Heart right ventricle (tissue), 16 donors: ENCODE results near the gene LIPG. TPM values are rescaled to one million over a fixed set of nuclear protein-coding genes. Genes with fewer than 3 reads are reported as not detected.
"Not testable (repeated sequence)": the region's sequence is repeated elsewhere in the genome, so short reads cannot be mapped to it uniquely, and the experiment has no call there.

Source experiments
- ATAC-seq, 8 donors: fragments of 200-7000 bp; cut with Tn5 transposase; one replicate each; pipeline ENCODE4 v1.9.1; 2020; ENCODE audit warnings: mild to moderate bottlenecking in 8 of 8, moderate library complexity in 8 of 8, moderate number of reproducible peaks in 1 of 8
- DNase-seq, 2 donors: peaks; one replicate each; pipeline ENCODE4 v3.0.0-alpha.2; 2020
- H3K27ac ChIP-seq, 10 donors: fragments of 200-600 bp; sonication (generic) in 2 of 10; one replicate each; pipeline versions ENCODE4 v1.5.0 to v1.8.0; 2020 to 2022; ENCODE audit warnings: mild to moderate bottlenecking in 3 of 10
- H3K27me3 ChIP-seq, 7 donors: fragments of 200-600 bp; one replicate each; pipeline ENCODE4 v1.8.0; 2021 to 2022; ENCODE audit warnings: mild to moderate bottlenecking in 2 of 7
- H3K36me3 ChIP-seq, 9 donors: fragments of 200-600 bp; sonication (generic) in 1 of 9; one replicate each; pipeline versions ENCODE4 v1.5.0 to v1.8.0; 2020 to 2022; ENCODE audit warnings: mild to moderate bottlenecking in 2 of 9
- H3K4me1 ChIP-seq, 9 donors: fragments of 200-600 bp; sonication (generic) in 1 of 9; one replicate each; pipeline versions ENCODE4 v1.5.0 to v1.8.0; 2020 to 2022; ENCODE audit warnings: mild to moderate bottlenecking in 4 of 9
- H3K4me3 ChIP-seq, 10 donors: fragments of 200-600 bp; sonication (generic) in 2 of 10; one replicate each; pipeline versions ENCODE4 v1.5.0 to v1.8.0; 2020 to 2022; ENCODE audit warnings: mild to moderate bottlenecking in 7 of 10, moderate library complexity in 2 of 10
- H3K9me3 ChIP-seq, 11 donors: fragments of 200-600 bp in 10 of 11; sonication (generic) in 2 of 11; one replicate each; pipeline versions ENCODE4 v1.5.0 to v1.8.0; 2013 to 2022; ENCODE audit warnings: mild to moderate bottlenecking in 2 of 11, control low read depth in 1 of 11, moderate library complexity in 1 of 11
- WGBS, 2 donors: extraction: QIAGEN DNeasy Blood & Tissue Kit; methylation state at CpG; one replicate each; pipeline ENCODE4 v1.1.7; 2013; ENCODE audit warnings: inconsistent platforms in 1 of 2; 5-methylcytosine and 5-hydroxymethylcytosine counted together
- intact Hi-C, 10 donors: fragments of 100-400 bp; cut with DNase I; formaldehyde crosslinking; loops; one replicate each; pipeline versions ENCODE4 v1.11.1 to v1.14.2; 2022
- long read RNA-seq, 3 donors: library from polyadenylated mRNA; unstranded; transcript quantifications; one replicate each; pipeline ENCODE4 v2.0.0, GENCODE V29; 2020 to 2021
- polyA plus RNA-seq, 2 donors: library from polyadenylated mRNA; stranded (reverse); fragments of 200-250 nt; gene quantifications; one replicate each; pipeline ENCODE4 v1.2.3, GENCODE V29; 2013
- total RNA-seq, 10 donors: library from RNA; stranded (reverse); fragmentation: NEBNext Ultra II Directional in 3 of 10; extraction: Animal tissue kit (Norgen Biotek cat#: 25700) in 3 of 10; gene quantifications; one replicate each; pipeline versions ENCODE4 v1.2.1 to v1.2.4, GENCODE V29; 2021 to 2023
- TF ChIP-seq, protein P1 (sequence below), 9 donors: fragments of 200-600 bp; sonication (generic) in 2 of 9; IDR thresholded peaks; one replicate each; pipeline versions ENCODE4 v1.5.0 to v1.8.0; 2021 to 2022; ENCODE audit warnings: antibody characterized with exemption in 9 of 9, mild to moderate bottlenecking in 5 of 9, moderate library complexity in 1 of 9
- donor health status: Arrhythmogenic right ventricular cardiomyopathy.
- donor health status: ischemic (EF 13 %, LVEDD 7.1; RV severe dilation, severe dysfunction).
- donor health status: healthy with polysubstance abuse.
- donor health status: DM: no; HTN: yes; CAD: no.
- donor health status: DM: no; HTN: no; CAD: no.
- donor health status: ischemic (EF 25% LVEDD 6.9; RV normal size, moderate dysfunction).
- donor health status: ischemic (EF 25% LVEDD 5.7; RV mildly dilated, moderate dysfunction).
- donor health status: healthy.
- donor health status: DM: yes; HTN: yes; CAD: no.
- donor health status: Ischemic cardiomyopathy.
- donor health status: ischemic (EF 35%, LVEDD 5.7; RV mildly dilated, moderate dysfunction).
- donor health status: nonischemic (EF 11% LVEDD 7.7; RV severe dilation, severe dysfunction).
- donor health status: DM: yes; HTN: yes; CAD: no.
- donor health status: PGD.
- donor health status: ischemic (EF 29% LVEDD 5.4; RV normal size, mild dysfunction).
- donor health status: nonischemic (EF 23%, LVEDD 6.1; RV moderate dilation, normal function).

LIPG gene
- total RNA-seq: 10 to 100 TPM in 1 of 10 donors, under 1 TPM in 6, not detected in 3; 0.12 to 14.0 (median 0.42) TPM
- 1 to 10 TPM in 1 of 2 donors, under 1 TPM in 1; 0.07 to 3.1 TPM for polyA plus RNA-seq
- long read RNA-seq, donor 1: 0 reads
- long read RNA-seq, donor 2: 0 reads
- long read RNA-seq, donor 3, full-length matches to known transcripts: 2 of 2 reads
- long read RNA-seq, donor 3, partial matches to known transcripts: 0 of 2 reads
- long read RNA-seq, donor 3, other reads (novel, unspliced or antisense): 0 of 2 reads

GRCh38 chr18:49561289-49562193, at the start of gene LIPG:
Gene LIPG, plus strand, starts transcription at chr18:49562057. Its CDS starts 252 bp downstream, at chr18:49562309.
- Histone ChIP-seq H3K27me3 (peaks cover 0 to 77% (median 55%) of the 10 kb centered on the region in 7 donors), H3K4me3 (peak within 1 kb of the TSS; percentile 15 to 57 (median 44)), H3K27ac (peak within 1 kb of the TSS in 1 of 10 donors; percentile 44), H3K36me3 (no peaks in the 10 kb centered on the region), H3K4me1 (peaks cover 9 to 45% (median 26%) of the 10 kb centered on the region in 9 donors), H3K9me3 (no peaks in the 10 kb centered on the region)
- TF ChIP-seq, protein P1, sequence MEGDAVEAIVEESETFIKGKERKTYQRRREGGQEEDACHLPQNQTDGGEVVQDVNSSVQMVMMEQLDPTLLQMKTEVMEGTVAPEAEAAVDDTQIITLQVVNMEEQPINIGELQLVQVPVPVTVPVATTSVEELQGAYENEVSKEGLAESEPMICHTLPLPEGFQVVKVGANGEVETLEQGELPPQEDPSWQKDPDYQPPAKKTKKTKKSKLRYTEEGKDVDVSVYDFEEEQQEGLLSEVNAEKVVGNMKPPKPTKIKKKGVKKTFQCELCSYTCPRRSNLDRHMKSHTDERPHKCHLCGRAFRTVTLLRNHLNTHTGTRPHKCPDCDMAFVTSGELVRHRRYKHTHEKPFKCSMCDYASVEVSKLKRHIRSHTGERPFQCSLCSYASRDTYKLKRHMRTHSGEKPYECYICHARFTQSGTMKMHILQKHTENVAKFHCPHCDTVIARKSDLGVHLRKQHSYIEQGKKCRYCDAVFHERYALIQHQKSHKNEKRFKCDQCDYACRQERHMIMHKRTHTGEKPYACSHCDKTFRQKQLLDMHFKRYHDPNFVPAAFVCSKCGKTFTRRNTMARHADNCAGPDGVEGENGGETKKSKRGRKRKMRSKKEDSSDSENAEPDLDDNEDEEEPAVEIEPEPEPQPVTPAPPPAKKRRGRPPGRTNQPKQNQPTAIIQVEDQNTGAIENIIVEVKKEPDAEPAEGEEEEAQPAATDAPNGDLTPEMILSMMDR (IDR thresholded peaks at IDR 0.05): no peak
- DNase-seq (no peak), ATAC-seq (peak in 7 of 8 donors; percentile 29 to 63 (median 40))
- intact Hi-C loops: loop anchor here in 8 of 10 donors (2.0 to 10.0 kb wide), 7 partner anchors 167 to 301 kb away; no protein-coding TSS in a partner anchor
- 0 to 1% methylated on average over 67 of the region's 67 CpGs for WGBS, 2 donors

DNA sequence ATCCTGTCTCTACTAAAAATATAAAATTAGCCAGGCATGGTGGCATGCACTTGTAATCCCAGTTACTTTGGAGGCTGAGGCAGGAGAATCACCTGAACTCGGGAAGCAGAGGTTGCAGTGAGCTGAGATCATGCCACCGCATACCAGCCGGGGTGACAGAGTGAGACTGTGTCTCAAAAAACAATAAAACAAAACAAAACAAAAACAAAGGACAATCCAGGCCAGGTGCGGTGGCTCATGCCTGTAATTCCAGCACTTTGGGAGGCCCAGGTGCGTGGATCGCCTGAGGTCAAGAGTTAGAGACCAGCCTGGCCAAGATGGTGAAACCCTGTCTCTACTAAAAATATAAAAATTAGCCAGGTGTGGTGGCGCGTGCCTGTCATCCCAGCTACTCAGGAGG, 49.0 kb upstream of the LIPG start:
- H3K4me1 ChIP-seq, H3K27ac ChIP-seq, H3K36me3 ChIP-seq, H3K9me3 ChIP-seq, DNase-seq, ATAC-seq, H3K27me3 ChIP-seq, H3K4me3 ChIP-seq: not testable (repeated sequence)
- WGBS, 2 donors: 81 to 95% methylated on average over 8 of the region's 8 CpGs
- intact Hi-C loops: loop anchor here in 8 of 10 donors (2.0 to 10.0 kb wide), 6 partner anchors 44 to 682 kb away; partner anchors contain the start of gene MYO5B (in 1 of the 8)

GRCh38 chr18:49514577-49514976, 47.3 kb upstream of the LIPG start:
- 32 to 37% methylated on average over 9 of the region's 9 CpGs for WGBS, 2 donors
- ATAC-seq: peak in 5 of 8 donors; percentile 33 to 76 (median 71)
- no peaks in the 10 kb centered on the region for H3K36me3 ChIP-seq

GRCh38 chr18:49515003-49515402, 46.9 kb upstream of the LIPG start:
- ATAC-seq, H3K36me3 ChIP-seq, H3K4me1 ChIP-seq, H3K4me3 ChIP-seq, H3K9me3 ChIP-seq, DNase-seq, H3K27me3 ChIP-seq: not testable (repeated sequence)
- intact Hi-C loops: loop anchor here in 3 of 10 donors (10.0 kb wide), 2 partner anchors 250 to 680 kb away; partner anchors contain the start of gene MYO5B (in 1 of the 3)
- 80 to 98% methylated on average over 5 of the region's 5 CpGs for WGBS, 2 donors
- H3K27ac ChIP-seq: peak overlapping the region in 1 of 10 donors; percentile 31

More at GRCh38 chr18:49514577-49514976, 47.3 kb upstream of the LIPG start:
- intact Hi-C loops: loop anchor here in 7 of 10 donors (5.0 to 10.0 kb wide), 5 partner anchors 43 to 680 kb away; partner anchors contain the start of gene MYO5B (in 1 of the 7)
- Histone ChIP-seq H3K9me3 (no peaks in the 10 kb centered on the region), H3K4me1 (no peaks in the 10 kb centered on the region), H3K27ac (peak overlapping the region in 1 of 10 donors; percentile 31), H3K4me3 (no peak overlapping the region), H3K27me3 (no peaks in the 10 kb centered on the region)
- TF ChIP-seq, protein P1 (IDR thresholded peaks at IDR 0.05): no peak
- peak in 1 of 2 donors; percentile 9 for DNase-seq

- ATAC-seq: no peak
- H3K27me3 ChIP-seq: no peaks in the 10 kb centered on the region
- DNase-seq: no peak
- H3K36me3 ChIP-seq: no peaks in the 10 kb centered on the region
- no peaks in the 10 kb centered on the region for H3K9me3 ChIP-seq
- intact Hi-C loops: loop anchor here in 3 of 10 donors (10.0 kb wide), 2 partner anchors 249 to 679 kb away; partner anchors contain the start of gene MYO5B (in 1 of the 3)
- TF ChIP-seq, protein P1 (IDR thresholded peaks at IDR 0.05): no peak
- no peak overlapping the region for H3K27ac ChIP-seq
- WGBS, 2 donors: 90 to 95% methylated on average over 3 of the region's 3 CpGs
- no peak overlapping the region for H3K4me3 ChIP-seq
- no peaks in the 10 kb centered on the region for H3K4me1 ChIP-seq
Measured at GRCh38 chr18:49515516-49515915, 46.3 kb upstream of the LIPG start.
